HEK293 (cell line): ENCODE measurements around the gene DPP6.

Experiments
- CTCF ChIA-PET: fragments of 350-600 bp; formaldehyde crosslinking; extraction: SDS; loops from one replicate; lab custom pipeline; 2021; ENCODE audit warnings: antibody characterized with exemption; lab: Yijun Ruan, JAX
- POLR2A ChIA-PET: fragments of 300-600 bp; formaldehyde crosslinking; extraction: SDS; loops from one replicate; lab custom pipeline; 2020; ENCODE audit warnings: antibody characterized with exemption, inconsistent platforms; lab: Yijun Ruan, JAX
- H3K27ac ChIP-seq: fragments of 200-500 bp; sonication (Bioruptor generic); 2 replicates; pipeline ENCODE4 v1.5.1; 2014; ENCODE audit warnings: low read depth, low read length, control low read depth, inconsistent platforms; ENCODE audit errors: extremely low read depth
- H3K36me3 ChIP-seq, 2 experiments: fragments of 200-500 bp in 1 of 2; sonication (Bioruptor generic) in 1 of 2; 1 replicate in 1 of 2; 2 replicates in 1 of 2; pipeline ENCODE4 v1.5.1; 2014 to 2017; ENCODE audit warnings: inconsistent platforms in 2 of 2, low read length in 2 of 2; ENCODE audit not compliant: control insufficient read depth in 2 of 2, insufficient read depth in 1 of 2
- H3K4me1 ChIP-seq: fragments of 200-500 bp; sonication (Bioruptor generic); 2 replicates; pipeline ENCODE4 v1.5.1; 2014; ENCODE audit warnings: mild to moderate bottlenecking, low read length, inconsistent platforms; ENCODE audit not compliant: control insufficient read depth, insufficient read depth
- H3K4me3 ChIP-seq: 2 replicates; pipeline ENCODE4 v1.5.1; 2011; ENCODE audit warnings: low read depth, mild to moderate bottlenecking, control low read depth, low read length, moderate library complexity
- H3K9me3 ChIP-seq: fragments of 200-500 bp; sonication (Bioruptor generic); 2 replicates; pipeline ENCODE4 v1.5.1; 2014; ENCODE audit warnings: low read depth, low read length, inconsistent platforms; ENCODE audit not compliant: control insufficient read depth, insufficient read depth
- GLI4 ChIP-seq: fragments of 450-650 bp; formaldehyde crosslinking; IDR thresholded peaks from 2 replicates; pipeline ENCODE4 v1.5.1; 2016; ENCODE audit warnings: missing biosample characterization, missing genetic modification characterization
- KLF7 ChIP-seq: fragments of 450-650 bp; formaldehyde crosslinking; IDR thresholded peaks from 2 replicates; pipeline ENCODE4 v1.5.1; 2016; ENCODE audit warnings: missing biosample characterization, missing genetic modification characterization, borderline replicate concordance
- KLF9 ChIP-seq: fragments of 450-650 bp; formaldehyde crosslinking; IDR thresholded peaks from 2 replicates; pipeline ENCODE4 v1.5.1; 2016; ENCODE audit warnings: missing biosample characterization, missing genetic modification characterization, low read depth
- OSR2 ChIP-seq: fragments of 450-650 bp; formaldehyde crosslinking; IDR thresholded peaks from 2 replicates; pipeline ENCODE4 v1.5.1; 2016; ENCODE audit warnings: missing biosample characterization, missing genetic modification characterization
- SCRT1 ChIP-seq: fragments of 450-650 bp; formaldehyde crosslinking; IDR thresholded peaks from 2 replicates; pipeline ENCODE4 v1.5.1; 2016; ENCODE audit warnings: missing biosample characterization, missing genetic modification characterization, borderline replicate concordance
- SP2 ChIP-seq: fragments of 450-650 bp; formaldehyde crosslinking; IDR thresholded peaks from 2 replicates; pipeline ENCODE4 v1.5.1; 2016; ENCODE audit warnings: missing biosample characterization, missing genetic modification characterization
- SP7 ChIP-seq: fragments of 450-650 bp; formaldehyde crosslinking; IDR thresholded peaks from 2 replicates; pipeline ENCODE4 v1.5.1; 2016; ENCODE audit warnings: missing biosample characterization, missing genetic modification characterization
- ZBTB20 ChIP-seq: fragments of 450-650 bp; formaldehyde crosslinking; IDR thresholded peaks from 2 replicates; pipeline ENCODE4 v1.5.1; 2016; ENCODE audit warnings: missing biosample characterization, missing genetic modification characterization
- ZFHX2 ChIP-seq: fragments of 450-650 bp; formaldehyde crosslinking; conservative IDR thresholded peaks from 2 replicates; pipeline ENCODE4 v1.5.1; 2016; ENCODE audit warnings: missing biosample characterization, missing genetic modification characterization
- ZNF140 ChIP-seq: fragments of 450-650 bp; formaldehyde crosslinking; IDR thresholded peaks from 2 replicates; pipeline ENCODE4 v1.5.1; 2016; ENCODE audit warnings: missing biosample characterization, missing genetic modification characterization
- ZNF157 ChIP-seq: fragments of 450-650 bp; formaldehyde crosslinking; IDR thresholded peaks from 2 replicates; pipeline ENCODE4 v1.5.1; 2016; ENCODE audit warnings: missing biosample characterization, missing genetic modification characterization
- ZNF175 ChIP-seq: fragments of 450-650 bp; formaldehyde crosslinking; IDR thresholded peaks from 2 replicates; pipeline ENCODE4 v1.5.1; 2016; ENCODE audit warnings: missing biosample characterization, missing genetic modification characterization
- ZNF184 ChIP-seq: fragments of 450-650 bp; IDR thresholded peaks from 2 replicates; pipeline ENCODE4 v1.5.1; 2018; ENCODE audit warnings: missing biosample characterization, mild to moderate bottlenecking, missing genetic modification characterization
- ZNF366 ChIP-seq: fragments of 450-650 bp; formaldehyde crosslinking; conservative IDR thresholded peaks from 2 replicates; pipeline ENCODE4 v1.5.1; 2016; ENCODE audit warnings: missing biosample characterization, missing genetic modification characterization
- ZNF521 ChIP-seq: fragments of 450-650 bp; formaldehyde crosslinking; IDR thresholded peaks from 2 replicates; pipeline ENCODE4 v1.5.1; 2017; ENCODE audit warnings: missing biosample characterization, mild to moderate bottlenecking, missing genetic modification characterization
- ZNF549 ChIP-seq: fragments of 450-650 bp; IDR thresholded peaks from 2 replicates; pipeline ENCODE4 v1.5.1; 2018; ENCODE audit warnings: missing biosample characterization, missing genetic modification characterization, mild to moderate bottlenecking, inconsistent platforms, moderate library complexity
- ZNF560 ChIP-seq: fragments of 450-650 bp; formaldehyde crosslinking; IDR thresholded peaks from 2 replicates; pipeline ENCODE4 v1.5.1; 2017; ENCODE audit warnings: missing biosample characterization, missing genetic modification characterization, borderline replicate concordance
- ZNF585B ChIP-seq: fragments of 450-650 bp; formaldehyde crosslinking; IDR thresholded peaks from 2 replicates; pipeline ENCODE4 v1.5.1; 2016; ENCODE audit warnings: missing biosample characterization, missing genetic modification characterization
- ZNF621 ChIP-seq: fragments of 450-650 bp; formaldehyde crosslinking; IDR thresholded peaks from 2 replicates; pipeline ENCODE4 v1.5.1; 2017; ENCODE audit warnings: missing biosample characterization, missing genetic modification characterization
- ZNF629 ChIP-seq: fragments of 450-650 bp; formaldehyde crosslinking; IDR thresholded peaks from 2 replicates; pipeline ENCODE4 v1.5.1; 2017; ENCODE audit warnings: missing biosample characterization, missing genetic modification characterization
- ZNF785 ChIP-seq: fragments of 450-650 bp; formaldehyde crosslinking; IDR thresholded peaks from 2 replicates; pipeline ENCODE4 v1.5.1; 2016; ENCODE audit warnings: missing biosample characterization, missing genetic modification characterization
- ZNF837 ChIP-seq: fragments of 450-650 bp; formaldehyde crosslinking; IDR thresholded peaks from 2 replicates; pipeline ENCODE4 v1.5.1; 2016; ENCODE audit warnings: missing biosample characterization, missing genetic modification characterization
- ZSCAN23 ChIP-seq: fragments of 450-650 bp; formaldehyde crosslinking; IDR thresholded peaks from 2 replicates; pipeline ENCODE4 v1.5.1; 2016; ENCODE audit warnings: missing biosample characterization, missing genetic modification characterization
- TF ChIP-seq, protein P1 (sequence below): IDR thresholded peaks from 2 replicates; pipeline ENCODE4 v1.6.1; 2011; ENCODE audit warnings: mild to moderate bottlenecking, low read depth, low read length, borderline replicate concordance
- TF ChIP-seq, protein P2 (sequence below): fragments of 450-650 bp; formaldehyde crosslinking; IDR thresholded peaks from 2 replicates; pipeline ENCODE4 v1.5.1; 2017; ENCODE audit warnings: missing biosample characterization, missing genetic modification characterization
- TF ChIP-seq, protein P3 (sequence below): fragments of 450-650 bp; formaldehyde crosslinking; IDR thresholded peaks from 2 replicates; pipeline ENCODE4 v1.5.1; 2016; ENCODE audit warnings: missing biosample characterization, missing genetic modification characterization

DPP6 gene

DNA sequence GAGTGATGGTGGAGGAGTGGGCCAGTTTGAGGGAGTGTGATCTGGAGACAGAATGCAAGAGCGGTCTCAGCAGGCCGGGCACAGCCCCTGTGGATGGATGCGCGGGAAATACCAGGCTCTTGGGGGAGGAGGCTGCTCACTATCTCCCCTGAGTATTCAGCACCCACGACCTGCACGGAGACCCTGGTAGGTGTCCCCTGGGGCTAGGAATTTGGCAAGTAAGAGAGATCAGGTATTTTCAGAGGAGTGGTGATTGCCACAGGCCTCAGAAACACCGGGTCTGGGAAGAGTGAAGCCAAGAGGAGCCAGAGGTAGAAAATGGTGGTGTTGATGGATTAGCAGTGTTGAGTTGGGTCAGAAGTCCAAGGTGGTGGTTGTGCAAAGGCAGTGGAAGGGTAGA lies 524.4 kb downstream of the DPP6 start:
- TF ChIP-seq ZNF585B (tag by site-specific recombination) = no peak
- TF ChIP-seq ZNF549 (tag by site-specific recombination) = no peak
- TF ChIP-seq OSR2 (tag by site-specific recombination) = no peak
- TF ChIP-seq ZNF140 (tag by site-specific recombination) = no peak
- no peak for TF ChIP-seq ZNF184 (tag by site-specific recombination)
- no peak for TF ChIP-seq SP7 (tag by site-specific recombination)
- no peak for TF ChIP-seq ZNF560 (tag by site-specific recombination)
- no peak for TF ChIP-seq GLI4 (tag by site-specific recombination)
- TF ChIP-seq, protein P1, sequence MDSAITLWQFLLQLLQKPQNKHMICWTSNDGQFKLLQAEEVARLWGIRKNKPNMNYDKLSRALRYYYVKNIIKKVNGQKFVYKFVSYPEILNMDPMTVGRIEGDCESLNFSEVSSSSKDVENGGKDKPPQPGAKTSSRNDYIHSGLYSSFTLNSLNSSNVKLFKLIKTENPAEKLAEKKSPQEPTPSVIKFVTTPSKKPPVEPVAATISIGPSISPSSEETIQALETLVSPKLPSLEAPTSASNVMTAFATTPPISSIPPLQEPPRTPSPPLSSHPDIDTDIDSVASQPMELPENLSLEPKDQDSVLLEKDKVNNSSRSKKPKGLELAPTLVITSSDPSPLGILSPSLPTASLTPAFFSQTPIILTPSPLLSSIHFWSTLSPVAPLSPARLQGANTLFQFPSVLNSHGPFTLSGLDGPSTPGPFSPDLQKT = no peak
- no peak for TF ChIP-seq ZSCAN23 (tag by site-specific recombination)
- no peak for TF ChIP-seq ZNF785 (tag by site-specific recombination)
- no peak for TF ChIP-seq ZNF629 (tag by site-specific recombination)
- no peak for TF ChIP-seq ZFHX2
- no peak for TF ChIP-seq ZNF621
- H3K4me1 ChIP-seq = no peaks in the 10 kb centered on the region
- ChIA-PET CTCF (no interaction called here), POLR2A (no interaction called here)
- no peaks in the 10 kb centered on the region for H3K36me3 ChIP-seq
- H3K27ac ChIP-seq = no peak overlapping the region
- no peaks in the 10 kb centered on the region for H3K9me3 ChIP-seq
- no peak overlapping the region for H3K4me3 ChIP-seq

DNA sequence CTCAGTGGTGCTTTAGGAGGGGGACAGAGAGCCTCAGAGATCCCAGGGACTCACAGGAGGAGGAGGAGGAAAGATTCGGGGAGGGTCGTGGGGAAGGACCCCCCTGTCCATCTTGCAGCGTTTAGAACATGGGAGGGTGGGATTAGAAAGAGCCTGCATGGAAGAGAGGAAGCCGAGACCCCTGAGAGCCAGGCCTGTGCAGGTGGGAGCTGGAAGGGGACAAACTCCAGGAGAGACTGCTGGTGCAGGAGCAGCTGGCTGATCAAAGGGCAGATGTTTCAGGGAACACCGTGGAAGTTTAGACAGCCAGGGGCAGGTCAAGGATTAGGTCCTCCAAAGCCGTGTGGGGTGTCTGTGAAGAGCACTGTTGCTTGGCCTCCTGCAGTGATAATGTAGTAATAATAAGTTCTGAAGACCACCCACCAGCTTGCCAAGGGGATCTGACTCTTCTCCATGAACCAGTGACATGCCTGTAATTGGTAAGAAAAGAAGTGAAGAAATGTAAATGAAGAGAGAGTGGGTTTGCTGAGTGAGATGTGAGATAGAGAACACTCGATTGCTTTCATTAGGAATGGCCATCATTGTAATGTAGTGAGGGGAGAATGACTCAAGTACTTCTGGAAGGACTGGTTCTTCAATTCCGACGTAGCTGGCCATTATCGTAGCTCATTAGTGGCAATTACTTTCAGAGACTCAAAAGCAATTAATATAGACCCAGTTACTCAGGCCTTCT lies 525.1 kb downstream of the DPP6 start:
- no peaks in the 10 kb centered on the region for H3K36me3 ChIP-seq
- no peaks in the 10 kb centered on the region for H3K9me3 ChIP-seq
- no peak overlapping the region for H3K4me3 ChIP-seq
- ChIA-PET POLR2A (no interaction called here), CTCF (no interaction called here)
- H3K27ac ChIP-seq = no peak overlapping the region
- no peak for TF ChIP-seq KLF7 (tag by site-specific recombination)
- no peak for TF ChIP-seq ZNF785 (tag by site-specific recombination)
- TF ChIP-seq SCRT1 (tag by site-specific recombination) = no peak
- no peak for TF ChIP-seq ZNF157 (tag by site-specific recombination)
- no peak for TF ChIP-seq ZNF366
- no peaks in the 10 kb centered on the region for H3K4me1 ChIP-seq

DNA sequence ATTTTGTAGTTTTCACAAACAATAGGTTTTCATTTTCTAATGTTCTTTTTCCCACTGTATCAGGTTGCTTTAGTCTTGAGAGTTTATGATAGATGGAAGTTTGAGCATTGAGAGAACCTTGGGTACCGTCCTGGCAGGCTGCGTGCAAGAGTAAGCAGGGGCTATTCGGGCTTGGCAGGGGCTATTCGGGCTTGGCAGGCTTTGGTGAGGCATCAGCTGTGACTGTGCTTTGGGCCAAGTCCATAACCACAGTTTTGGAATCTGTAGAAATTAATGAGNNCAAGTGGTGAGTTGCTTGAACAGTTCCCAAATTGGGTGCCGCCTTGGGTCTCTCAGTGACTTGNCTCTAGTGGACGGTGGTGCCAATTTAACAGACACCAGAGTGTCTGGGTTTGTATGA lies 526.1 kb downstream of the DPP6 start:
- Histone ChIP-seq H3K36me3 (no peaks in the 10 kb centered on the region), H3K4me1 (no peaks in the 10 kb centered on the region), H3K4me3 (no peak overlapping the region), H3K9me3 (no peaks in the 10 kb centered on the region), H3K27ac (no peak overlapping the region)
- TF ChIP-seq KLF9 = no peak
- TF ChIP-seq ZNF175 (tag by site-specific recombination) = no peak
- TF ChIP-seq ZBTB20 = no peak
- TF ChIP-seq ZNF837 (tag by site-specific recombination) = no peak
- TF ChIP-seq SP2 (tag by site-specific recombination) = no peak
- TF ChIP-seq GLI4 (tag by site-specific recombination) = no peak
- TF ChIP-seq, protein P2, sequence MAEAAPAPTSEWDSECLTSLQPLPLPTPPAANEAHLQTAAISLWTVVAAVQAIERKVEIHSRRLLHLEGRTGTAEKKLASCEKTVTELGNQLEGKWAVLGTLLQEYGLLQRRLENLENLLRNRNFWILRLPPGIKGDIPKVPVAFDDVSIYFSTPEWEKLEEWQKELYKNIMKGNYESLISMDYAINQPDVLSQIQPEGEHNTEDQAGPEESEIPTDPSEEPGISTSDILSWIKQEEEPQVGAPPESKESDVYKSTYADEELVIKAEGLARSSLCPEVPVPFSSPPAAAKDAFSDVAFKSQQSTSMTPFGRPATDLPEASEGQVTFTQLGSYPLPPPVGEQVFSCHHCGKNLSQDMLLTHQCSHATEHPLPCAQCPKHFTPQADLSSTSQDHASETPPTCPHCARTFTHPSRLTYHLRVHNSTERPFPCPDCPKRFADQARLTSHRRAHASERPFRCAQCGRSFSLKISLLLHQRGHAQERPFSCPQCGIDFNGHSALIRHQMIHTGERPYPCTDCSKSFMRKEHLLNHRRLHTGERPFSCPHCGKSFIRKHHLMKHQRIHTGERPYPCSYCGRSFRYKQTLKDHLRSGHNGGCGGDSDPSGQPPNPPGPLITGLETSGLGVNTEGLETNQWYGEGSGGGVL (tag by site-specific recombination) = no peak
- TF ChIP-seq, protein P3, sequence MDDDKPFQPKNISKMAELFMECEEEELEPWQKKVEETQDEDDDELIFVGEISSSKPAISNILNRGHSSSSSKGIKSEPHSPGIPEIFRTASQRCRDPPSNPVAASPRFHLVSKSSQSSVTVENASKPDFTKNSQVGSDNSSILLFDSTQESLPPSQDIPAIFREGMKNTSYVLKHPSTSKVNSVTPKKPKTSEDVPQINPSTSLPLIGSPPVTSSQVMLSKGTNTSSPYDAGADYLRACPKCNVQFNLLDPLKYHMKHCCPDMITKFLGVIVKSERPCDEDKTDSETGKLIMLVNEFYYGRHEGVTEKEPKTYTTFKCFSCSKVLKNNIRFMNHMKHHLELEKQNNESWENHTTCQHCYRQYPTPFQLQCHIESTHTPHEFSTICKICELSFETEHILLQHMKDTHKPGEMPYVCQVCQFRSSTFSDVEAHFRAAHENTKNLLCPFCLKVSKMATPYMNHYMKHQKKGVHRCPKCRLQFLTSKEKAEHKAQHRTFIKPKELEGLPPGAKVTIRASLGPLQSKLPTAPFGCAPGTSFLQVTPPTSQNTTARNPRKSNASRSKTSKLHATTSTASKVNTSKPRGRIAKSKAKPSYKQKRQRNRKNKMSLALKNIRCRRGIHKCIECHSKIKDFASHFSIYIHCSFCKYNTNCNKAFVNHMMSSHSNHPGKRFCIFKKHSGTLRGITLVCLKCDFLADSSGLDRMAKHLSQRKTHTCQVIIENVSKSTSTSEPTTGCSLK (tag by site-specific recombination) = no peak
- no peak for TF ChIP-seq ZNF521 (tag by site-specific recombination)
- ChIA-PET CTCF (no interaction called here), POLR2A (no interaction called here)
